ENCODE data around the gene EML1.

Gene EML1

DNA sequence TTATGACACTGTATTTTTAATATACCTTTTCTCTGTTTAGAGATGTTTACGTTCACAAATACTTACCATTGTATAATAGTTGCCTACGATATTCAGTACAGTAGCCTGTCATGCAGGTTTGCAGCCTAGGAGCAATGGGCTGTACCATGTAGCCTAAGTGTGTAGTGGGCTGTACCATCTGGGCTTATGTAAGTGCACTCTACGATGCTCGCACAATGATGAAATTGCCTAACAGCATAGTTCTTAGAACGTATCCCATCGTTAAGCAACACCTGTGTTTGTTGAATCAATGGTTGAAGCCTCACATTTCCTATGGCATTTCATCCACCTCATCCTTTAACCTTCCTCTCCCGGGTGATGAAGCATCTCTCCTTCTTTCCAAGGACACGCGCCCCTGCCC is 12.5 kb upstream of the EML1 start:
- peak; percentile 26 for DNase-seq

DNA sequence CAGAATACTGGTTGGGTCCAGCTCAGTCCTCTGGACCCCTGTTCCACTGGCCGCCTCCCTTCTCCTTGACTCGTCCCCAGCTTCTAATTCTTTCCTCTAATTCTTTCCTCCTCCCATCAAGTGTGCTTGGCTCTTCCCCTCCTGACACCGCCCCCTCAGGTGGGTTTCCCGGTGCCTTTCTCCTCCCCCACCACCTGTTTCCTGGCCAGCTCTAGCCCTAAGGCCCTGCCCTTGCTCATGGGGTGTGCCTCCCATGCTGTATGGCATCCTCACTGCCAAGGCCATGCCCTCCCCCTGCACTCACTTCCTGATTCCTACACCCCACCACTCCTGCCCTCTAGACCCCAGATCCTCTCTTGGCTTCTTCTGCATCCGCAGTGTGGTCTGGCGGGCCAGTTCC is 12.1 kb upstream of the EML1 start:
- DNase-seq = no peak

DNA sequence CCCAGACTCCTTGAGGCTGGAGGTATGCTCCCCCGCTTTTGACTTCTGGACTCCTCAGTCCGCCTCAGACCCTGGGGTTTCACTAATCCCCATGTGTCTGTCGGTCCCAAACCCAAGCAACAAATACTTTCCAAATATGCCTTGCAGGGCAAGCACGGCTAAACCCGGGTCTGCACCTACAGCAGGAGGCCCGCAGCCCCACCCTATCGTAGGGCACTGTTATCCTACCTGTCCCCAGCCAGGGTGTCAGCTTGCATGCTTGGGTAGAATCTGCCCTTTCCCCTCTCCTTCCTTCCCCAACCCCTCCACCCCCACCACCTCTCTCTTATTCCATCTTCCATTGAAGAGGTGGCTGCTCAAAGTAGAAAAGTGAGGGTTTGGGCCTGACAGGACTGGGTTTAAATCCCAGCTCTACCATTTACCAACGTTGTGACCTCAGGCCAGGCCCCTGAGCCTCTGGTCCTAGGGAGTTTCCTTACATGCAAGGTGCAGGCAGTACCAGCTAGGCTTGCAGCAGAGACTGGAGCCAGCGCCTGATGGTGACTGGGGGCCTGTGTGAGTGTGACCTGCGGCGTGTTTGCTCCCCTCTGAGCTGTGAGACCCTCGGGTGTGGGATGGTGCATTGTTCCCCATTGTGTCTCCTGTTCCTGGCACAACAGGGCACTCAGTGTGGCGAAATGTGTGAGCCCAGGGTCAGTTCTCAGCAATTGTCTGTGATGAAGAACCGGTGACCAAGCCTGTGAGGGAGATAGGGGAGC is 11.2 kb upstream of the EML1 start:
- DNase-seq = no peak

DNA sequence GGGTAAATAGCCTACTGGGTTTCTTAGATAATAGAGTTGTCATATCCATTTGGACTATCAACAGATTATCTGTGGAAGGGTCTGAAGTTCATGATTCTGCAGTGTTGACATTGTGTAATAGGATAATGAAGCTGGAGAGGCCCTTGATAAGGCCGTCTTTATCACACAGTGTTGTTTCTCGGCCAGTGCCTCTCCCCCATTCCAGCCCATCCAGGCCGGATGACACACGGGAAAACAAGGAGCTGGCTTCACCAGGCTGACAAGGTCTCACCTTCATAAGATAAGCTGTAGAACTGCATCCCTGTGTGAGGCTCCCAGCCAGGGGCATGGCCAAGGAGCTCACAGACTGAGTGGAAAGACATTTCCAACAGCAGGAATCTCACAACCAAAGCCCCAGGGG is 8.7 kb upstream of the EML1 start:
- peak; percentile 75 for DNase-seq

DNA sequence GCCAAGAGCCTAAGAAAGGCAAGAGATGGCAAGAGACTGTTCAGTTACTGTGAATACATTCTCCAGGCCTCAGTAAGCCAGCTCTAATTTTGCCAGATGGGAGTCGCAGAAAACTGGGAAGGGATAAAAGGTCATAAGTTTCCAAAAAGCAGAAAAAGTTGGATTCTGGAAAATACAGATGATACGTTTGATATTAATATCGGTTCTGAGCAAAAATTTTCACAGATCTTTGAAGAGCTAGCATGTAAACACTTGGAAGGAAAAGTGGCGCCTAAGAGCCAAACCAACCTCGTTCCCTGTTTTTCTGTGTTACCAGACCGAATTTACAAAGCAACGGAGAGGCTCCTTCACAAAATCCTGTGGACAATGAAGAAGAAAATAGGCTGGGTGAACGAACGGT is 7.8 kb upstream of the EML1 start:
- DNase-seq = no peak

DNA sequence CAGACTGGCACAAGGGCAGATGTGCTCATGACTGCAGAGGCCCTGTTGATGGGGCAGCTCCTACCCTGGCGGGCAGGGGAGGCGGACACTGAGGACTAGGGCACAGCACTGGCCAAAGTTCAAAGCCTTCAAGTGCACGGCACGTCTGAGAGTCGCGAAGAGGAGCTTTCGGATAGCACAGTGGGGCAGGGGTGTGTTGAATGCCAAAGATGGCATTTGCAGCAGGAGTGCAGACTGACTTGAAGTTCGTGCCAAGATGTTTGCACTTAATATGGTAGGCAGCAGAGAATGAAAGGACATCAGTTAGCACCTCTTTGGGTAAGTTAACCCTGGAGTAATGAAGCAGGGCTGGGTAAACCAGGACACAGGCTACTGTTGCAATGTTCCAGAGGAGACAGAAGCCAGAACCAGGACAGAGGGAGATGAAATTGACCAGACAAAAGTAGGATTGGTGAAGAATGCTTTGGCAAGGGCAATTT is 6.7 kb upstream of the EML1 start:
- no peak for DNase-seq

DNA sequence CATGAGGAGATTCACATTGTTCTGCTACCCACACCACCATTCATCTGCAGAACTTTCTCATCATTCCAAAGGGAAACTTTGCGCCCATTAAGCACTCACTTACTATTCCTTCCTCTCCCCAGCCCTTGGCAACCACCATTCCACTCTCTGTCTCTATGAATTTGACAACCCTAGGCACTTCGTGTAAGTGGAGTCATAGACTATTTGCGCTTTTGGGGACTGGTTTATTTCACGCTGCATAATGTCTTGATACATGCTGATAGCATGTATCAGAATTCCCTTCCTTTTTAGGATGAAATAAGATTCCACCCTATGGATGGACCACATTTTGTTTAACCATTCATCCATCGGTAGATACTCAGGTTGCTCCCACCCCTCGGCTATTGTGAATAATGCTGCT is 4.5 kb upstream of the EML1 start:
- DNase-seq = no peak

DNA sequence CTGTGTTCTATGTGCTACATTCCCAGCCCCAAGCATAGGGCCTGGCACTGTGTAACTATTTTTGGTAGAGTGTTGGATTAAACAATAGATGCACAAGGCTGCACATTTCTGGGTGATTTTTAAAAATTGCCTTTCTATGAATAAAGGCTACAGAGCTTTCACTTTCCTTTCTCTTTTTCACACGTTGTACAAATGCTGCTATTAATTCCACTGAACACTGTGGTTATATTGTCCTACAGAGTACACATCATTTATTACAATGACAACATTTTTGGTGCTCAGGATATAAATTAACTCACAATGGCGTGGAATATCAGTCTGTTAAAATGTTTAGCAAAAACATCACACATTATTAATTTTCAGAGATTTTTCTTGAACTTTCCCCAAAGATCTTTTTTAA is 3.6 kb upstream of the EML1 start:
- DNase-seq = no peak

DNA sequence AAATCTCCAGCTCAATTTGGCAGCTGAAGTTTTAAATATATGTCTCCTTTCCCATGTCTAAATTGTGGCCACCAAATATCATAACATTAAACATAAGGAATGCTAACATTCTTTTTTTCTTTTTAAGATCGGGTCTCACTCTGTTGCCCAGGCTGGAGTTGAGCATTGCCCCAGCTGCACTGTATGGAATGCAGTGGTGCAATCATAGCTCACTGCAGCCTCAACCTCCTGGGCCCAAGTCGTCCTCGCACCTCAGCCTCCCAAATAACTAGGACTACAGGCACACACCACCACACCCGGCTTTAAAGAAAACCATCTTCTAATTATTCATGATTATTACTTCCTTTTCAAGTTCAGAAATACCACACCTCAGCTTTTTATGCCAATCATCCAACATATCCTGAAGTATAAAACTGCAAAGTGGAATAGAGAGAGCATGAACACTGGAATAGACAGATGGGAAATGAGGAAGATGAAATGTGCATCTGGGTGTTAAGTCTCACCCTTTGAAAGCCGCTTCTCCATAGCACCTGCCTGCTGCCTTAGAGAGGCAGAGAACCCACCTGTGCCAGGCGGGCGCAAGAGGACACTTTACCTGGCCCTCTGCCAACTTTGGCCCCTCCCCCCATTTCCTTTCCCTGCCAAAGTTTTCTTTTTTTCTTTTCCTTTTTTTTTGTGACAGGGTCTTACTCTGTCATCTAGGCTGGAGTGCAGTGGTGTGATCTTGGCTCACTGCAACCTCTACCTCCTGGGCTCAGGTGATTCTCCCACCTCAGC is 2.8 kb upstream of the EML1 start:
- no peak for DNase-seq

DNA sequence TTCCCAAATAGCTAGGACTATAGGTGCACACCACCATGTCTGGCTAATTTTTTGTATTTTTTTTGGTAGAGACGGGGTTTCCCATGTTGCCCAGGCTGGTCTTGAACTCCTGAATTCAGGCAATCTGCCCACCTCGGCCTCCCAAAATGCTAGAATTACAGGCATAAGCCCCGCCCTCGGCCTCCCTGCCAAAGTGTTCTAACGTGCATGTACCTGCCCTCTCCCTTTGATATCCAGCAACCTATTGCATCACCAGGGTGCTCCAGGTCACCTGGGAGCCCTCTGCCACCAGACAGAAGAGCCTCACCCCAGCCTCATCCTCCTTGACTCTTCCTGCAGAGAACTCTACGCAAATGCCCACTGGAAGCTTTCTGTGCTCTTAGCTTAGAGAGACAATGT is 2.2 kb upstream of the EML1 start:
- no peak for DNase-seq

DNA sequence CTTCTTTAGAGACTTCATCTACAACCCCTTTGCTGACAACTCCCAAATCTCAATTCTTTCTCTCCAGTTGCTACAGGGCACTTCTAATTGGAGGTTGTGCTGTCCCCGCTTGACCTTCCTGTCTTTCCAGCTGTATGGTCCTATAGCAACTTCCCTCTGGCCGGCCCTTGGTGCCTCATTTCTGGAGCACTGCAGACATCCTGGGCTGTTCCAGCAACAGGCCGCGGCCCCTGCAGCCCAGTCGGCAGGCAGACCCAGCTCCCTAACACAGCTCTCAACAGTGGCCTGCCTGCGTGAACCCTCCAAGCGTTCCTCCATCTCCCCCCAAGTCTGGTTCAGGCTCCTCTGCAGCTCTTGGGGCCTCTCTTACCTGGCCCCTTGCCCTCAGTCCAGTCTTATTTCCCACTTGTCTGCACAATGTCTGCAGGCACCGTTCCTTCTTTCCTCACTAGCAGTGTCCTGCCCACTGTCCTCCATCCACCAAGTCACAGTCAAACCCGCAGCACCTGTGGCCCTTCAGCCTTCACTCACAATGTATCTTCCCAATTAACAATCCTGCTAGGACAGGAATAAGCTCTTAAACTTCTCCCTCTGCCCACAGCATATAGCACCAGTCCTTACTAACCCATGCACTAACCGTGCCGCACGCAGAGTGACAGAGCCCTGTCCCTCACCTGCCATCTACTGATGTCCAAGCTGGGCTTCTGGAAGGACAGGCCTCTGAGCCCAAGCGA is 1.6 kb upstream of the EML1 start:
- no peak for DNase-seq

DNA sequence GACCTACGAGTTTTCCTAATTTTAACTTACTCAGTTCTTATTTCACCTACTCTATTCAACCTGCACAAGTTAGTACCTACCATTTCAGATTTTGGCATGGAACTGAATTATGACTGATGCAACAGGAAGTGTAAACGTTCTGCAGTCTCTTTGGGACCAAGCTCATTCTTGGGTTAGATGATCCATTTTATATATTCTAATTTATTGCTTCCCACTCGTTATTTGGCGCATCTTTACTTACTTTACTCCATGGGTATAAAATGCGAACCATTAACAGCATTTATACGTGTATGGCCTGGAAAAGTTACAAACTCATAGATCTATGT is 1.0 kb upstream of the EML1 start:
- DNase-seq = no peak

DNA sequence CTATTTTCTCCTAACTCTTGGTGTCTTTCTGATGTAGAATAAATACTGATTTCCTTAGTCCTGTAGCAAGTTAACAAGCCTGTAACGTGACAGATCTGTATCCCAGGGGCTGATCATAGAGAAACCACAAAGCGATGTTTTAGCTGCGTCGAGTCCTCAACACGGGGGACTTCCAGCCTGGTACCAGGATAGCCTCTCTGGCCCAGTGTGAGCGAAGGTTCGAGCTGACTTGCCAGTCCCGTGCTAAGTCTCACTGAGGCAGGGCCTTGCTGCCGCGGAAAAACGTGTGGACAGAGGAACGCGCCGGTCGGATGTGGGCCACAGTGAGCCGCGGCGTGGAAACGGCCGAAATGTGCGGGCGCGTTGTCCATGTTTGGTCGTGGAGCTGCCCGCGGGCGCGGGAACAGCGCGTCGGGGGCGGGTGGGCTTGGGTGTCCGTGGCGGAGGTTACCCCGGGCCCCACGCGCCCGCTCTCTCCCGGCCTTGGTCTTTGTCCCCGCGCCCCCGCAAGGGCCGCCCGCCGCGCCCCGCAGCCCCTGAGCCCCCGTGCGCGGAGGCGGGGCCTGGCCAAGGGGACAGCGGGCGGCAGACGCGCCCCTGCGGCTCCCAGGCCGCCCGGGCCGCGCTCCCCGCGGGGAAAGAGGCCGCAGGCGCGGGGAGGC is 531 bp upstream of the EML1 start:
- DNase-seq = no peak

DNA sequence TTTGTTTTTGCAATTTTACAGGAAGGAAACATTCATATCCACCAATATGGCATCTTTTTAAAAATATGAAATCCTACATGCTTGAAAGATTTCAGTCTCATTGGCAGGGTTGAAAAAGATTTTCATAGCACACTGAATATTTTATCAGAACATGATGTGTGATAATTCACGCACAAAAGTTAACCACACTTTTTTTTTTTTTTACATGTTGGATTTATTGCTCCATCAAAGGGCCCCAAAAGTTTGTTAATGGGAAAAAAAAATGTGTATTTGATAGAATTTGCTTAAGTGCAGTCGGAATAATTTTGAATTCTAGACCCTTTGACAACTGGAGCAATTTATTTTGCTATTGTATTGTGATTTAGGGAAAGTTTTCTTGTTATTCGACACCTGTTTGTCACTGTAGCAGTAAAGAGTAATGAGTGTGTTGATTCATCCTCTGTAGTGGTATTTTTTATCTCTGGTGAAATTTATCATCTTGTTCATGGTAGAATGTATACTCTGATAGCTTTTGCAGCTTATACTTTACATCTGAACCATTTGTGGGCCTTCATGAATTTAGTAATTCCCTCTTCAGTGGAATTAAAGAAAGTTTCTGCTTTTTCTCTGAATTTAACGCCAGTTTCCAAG is 1.1 kb downstream of the EML1 start:
- no peak for DNase-seq

DNA sequence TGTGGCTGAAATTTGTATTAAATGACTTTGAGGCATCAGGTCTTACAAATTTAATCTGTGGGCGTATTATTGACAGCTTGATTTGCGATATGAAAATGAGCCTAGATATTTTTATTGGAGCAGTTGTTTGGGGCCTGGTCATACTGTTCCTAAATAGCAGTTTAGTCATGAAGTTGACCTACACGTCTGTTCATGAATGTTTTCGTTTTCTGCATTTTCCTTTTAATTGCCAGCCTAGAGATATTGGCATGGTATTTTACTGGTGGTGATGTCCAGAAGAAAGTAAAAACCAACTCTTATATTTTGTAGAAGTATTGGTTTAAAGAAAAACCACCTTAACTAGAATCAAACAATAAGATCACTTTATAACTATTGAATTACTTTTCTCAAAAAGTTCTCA is 1.8 kb downstream of the EML1 start:
- no peak for DNase-seq

DNA sequence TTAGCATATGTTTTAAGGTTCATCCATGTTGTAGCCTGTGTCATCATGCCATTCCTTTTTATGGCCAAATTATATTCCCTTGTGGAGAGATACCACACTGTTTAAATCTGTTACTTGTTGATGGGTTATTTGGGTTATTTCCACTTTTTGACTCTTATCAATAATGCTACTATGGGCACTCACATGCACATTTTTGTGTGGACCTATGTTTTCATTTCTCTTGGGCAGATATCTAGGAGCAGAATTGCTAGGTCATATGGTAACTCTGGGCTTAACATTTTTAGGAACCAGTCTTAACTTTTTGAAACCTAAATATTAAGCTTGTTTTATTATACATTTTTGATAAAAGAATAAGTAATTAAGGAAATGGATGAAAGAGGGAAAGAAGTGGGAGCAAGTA is 4.0 kb downstream of the EML1 start:
- no peak for DNase-seq

DNA sequence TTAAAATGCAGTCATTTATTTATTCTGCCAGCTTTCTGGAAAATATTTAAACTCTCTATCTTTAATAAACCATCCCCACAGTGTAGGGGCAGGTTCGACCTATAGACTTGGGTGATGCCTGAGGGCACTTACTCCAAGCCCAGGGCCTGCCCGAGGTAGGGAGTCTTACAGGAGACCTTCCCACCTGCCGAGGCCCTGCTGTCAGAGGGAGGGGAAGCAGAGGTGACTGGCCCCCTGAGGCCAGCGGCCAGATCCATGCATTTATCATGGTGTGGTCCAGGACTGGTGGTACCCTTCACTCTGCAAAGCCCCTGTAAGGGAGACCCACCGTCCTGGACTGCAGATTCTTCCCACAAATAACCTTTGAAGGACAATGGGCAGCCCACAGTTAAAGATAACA is 7.6 kb downstream of the EML1 start:
- no peak for DNase-seq

DNA sequence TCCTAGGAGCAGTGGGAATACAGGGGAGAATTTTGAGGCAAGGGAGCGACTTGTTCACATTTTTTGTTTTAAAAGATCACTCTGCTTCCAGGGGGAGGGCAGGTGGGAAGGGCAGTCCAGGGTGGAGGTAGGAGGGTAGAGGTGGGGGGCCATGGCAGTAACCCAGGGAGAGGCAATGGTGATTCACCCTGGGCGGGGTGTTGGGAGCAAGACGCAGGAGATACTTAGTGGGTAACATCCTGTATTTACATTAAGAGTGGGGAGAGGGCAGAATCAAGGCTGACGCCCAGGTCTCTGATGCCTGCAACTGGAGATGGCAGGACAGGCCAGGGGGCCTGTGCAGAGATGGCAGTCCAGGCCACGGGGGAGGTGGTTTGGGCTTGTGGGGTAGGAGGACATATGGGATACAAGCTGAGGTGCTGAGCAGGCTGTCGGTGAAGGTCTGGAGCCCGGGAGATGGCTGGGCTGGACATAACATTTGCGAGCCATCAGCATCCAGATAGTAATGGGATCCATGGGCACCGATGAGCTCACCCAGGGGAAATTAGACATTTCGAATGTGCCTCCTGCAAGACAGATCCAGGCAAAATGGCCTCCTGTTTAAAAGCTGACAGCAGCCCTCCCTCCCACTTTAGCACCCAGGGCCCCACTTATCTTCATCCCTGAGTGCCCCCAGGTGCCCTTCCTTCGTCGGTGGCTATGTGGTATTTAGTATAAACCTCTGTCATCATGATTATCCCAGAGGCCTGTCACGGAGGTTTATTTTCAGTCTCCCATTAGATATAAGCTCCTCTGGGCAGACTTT is 9.3 kb downstream of the EML1 start:
- no peak for DNase-seq

DNA sequence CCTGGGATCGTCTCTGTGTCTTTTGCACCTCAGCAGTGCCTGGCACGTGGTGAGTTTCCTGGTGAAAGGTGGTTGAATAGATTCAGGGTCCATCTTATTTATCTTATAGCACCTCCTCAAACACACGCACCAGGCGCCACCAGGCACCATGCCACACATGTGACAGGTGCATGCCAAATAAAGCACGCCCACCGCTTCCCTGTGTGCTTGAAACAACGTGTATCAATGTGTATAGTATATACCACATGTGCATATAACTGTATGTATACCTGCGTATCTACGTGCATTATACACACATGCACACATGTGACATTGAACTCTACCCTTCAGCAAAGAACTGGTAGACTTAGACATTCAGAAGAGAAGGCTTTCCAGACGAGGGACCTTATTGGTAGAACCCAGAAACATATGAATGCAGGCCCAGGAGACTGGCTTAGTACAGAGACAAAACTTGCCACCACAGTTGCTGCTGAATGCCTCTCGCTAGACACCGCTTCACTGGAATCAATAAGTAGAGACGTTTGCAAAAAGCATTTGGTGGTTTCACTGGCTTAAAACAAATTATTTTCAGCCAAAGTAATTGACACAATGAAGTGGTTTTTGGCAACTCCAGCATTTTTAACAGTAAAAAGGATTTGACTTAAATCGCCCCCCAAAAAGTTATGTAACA is 10.0 kb downstream of the EML1 start:
- no peak for DNase-seq

DNA sequence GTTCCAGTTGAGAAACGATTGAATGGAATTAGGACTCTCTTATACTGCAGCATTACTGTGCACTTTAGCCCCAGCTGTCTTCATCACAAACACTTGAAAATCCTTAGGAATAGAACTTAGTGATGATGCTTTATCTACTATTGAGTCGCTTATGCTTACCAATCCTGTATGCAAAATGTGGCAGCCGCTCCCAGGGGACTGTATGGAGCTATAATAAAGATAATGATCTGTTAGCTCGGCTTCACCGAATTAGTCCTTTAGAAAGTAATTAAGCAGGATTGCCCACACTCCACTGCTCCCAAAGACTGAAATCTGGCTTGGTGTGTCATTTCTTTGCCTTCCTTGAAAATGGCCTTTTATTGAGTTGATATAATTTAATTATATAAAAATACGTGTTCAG is 10.6 kb downstream of the EML1 start:
- DNase-seq = no peak

DNA sequence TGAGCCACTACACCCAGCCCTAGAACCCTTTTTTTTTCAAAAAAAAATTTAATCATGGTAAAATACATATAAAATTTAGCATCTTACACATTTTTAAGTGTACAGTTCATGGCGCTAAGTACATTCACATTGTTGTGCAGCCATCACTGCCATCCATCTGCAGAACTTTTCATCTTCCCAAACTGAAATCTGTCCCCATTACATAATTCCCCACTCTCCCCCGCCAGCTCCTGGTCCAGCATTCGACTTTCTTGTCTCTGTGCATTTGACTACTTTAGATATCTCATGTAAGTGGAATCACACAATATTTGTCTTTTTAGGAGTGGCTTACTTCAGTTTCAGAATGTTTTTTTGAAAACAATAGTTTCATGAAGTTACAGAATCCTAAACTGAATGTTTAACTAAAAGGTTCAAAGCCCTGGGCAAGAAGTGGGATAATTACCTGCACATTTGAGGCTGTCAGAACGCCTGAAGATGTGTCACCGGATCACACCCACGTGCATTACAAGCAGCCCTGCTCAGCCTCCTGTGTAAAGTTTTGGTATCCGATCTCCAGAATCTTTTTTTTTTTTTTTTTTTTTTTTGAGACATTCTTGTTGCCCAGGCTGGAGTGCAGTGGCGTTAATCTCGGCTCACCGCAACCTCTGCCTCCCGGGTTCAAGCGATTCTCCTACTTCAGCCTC is 12.7 kb downstream of the EML1 start:
- DNase-seq = no peak

Data from NCI-H748 treated with DMSO at 0.1 percent for 48 hours (cell line).